Ovary (tissue), 9 donors: ENCODE results near the gene CENPP. TPM values are rescaled to one million over a fixed set of nuclear protein-coding genes. Genes with fewer than 3 reads are reported as not detected.
"Not testable (repeated sequence)": the region's sequence is repeated elsewhere in the genome, so short reads cannot be mapped to it uniquely, and the experiment has no call there.

Experiments
- DNase-seq, 5 donors: peaks; one replicate each; pipeline ENCODE4 v3.0.0-alpha.2; 2019 to 2020
- H3K27ac ChIP-seq, 2 donors: fragments of 200-600 bp; one replicate each; pipeline versions ENCODE4 v1.5.1 to v1.8.0; 2019 to 2022
- H3K27me3 ChIP-seq: fragments of 200-600 bp; one replicate; pipeline ENCODE4 v1.8.0; 2022
- H3K36me3 ChIP-seq: fragments of 200-600 bp; sonication (generic); one replicate; pipeline ENCODE4 v1.5.1; 2019
- H3K4me1 ChIP-seq: one replicate; pipeline ENCODE4 v1.8.1; 2013; ENCODE audit warnings: mild to moderate bottlenecking, moderate library complexity; ENCODE audit not compliant: insufficient read depth
- H3K4me3 ChIP-seq: fragments of 200-600 bp; sonication (generic); one replicate; pipeline ENCODE4 v1.5.1; 2017
- H3K9me3 ChIP-seq, 2 donors: fragments of 200-600 bp in 1 of 2; sonication (generic) in 1 of 2; one replicate each; pipeline versions ENCODE4 v1.5.1 to v1.8.1; 2013 to 2019; ENCODE audit warnings: mild to moderate bottlenecking in 1 of 2, moderate library complexity in 1 of 2
- CTCF ChIP-seq, 3 donors: fragments of 450-650 bp in 2 of 3; fragments of 200-600 bp in 1 of 3; IDR thresholded peaks; one replicate each; pipeline versions ENCODE4 v1.5.1 to v1.8.0; 2016 to 2022; ENCODE audit warnings: antibody characterized with exemption in 3 of 3, mild to moderate bottlenecking in 1 of 3
- EP300 ChIP-seq: sonication (generic); formaldehyde crosslinking; IDR thresholded peaks from one replicate; pipeline ENCODE4 v1.6.1; 2017; ENCODE audit warnings: antibody characterized with exemption
- POLR2A ChIP-seq: fragments of 450-650 bp; IDR thresholded peaks from one replicate; pipeline ENCODE4 v1.6.1; 2017; ENCODE audit warnings: antibody characterized with exemption, mild to moderate bottlenecking, moderate library complexity
- WGBS, 3 donors: extraction: QIAGEN DNeasy Blood & Tissue Kit in 1 of 3; methylation state at CpG; one replicate each; pipeline versions ENCODE4 v1.1.5 to v1.1.7; 2013 to 2017; 5-methylcytosine and 5-hydroxymethylcytosine counted together
- intact Hi-C, 4 donors: fragments of 100-400 bp; cut with DNase I; formaldehyde crosslinking; loops; one replicate each; pipeline versions ENCODE4 v1.11.0 to v1.15.1; 2022 to 2023
- polyA plus RNA-seq, 2 donors: library from polyadenylated mRNA; stranded (reverse); fragments of 200-250 nt in 1 of 2; fragments of 350-450 nt in 1 of 2; fragmentation: Illumina TruSeq in 1 of 2; extraction: RNeasy Lipid Tissue Mini Kit (QIAGEN cat#74804) in 1 of 2; gene quantifications; one replicate each; pipeline ENCODE4 v1.2.3, GENCODE V29; 2013 to 2014
- total RNA-seq, 7 donors: library from RNA; depleted of rRNA in 2 of 7; stranded (reverse); fragments of >200 nt in 2 of 7; fragmentation: NEBNext Ultra II Directional in 3 of 7; extraction: Animal tissue kit (Norgen Biotek cat#: 25700) in 3 of 7; gene quantifications; one replicate each; pipeline versions ENCODE4 v1.1.0 to v1.2.4, GENCODE V29; 2016 to 2023
- donor health status: DM: no; HTN: no; CAD: no; lungs with moderate emphysema.
- donor health status: DM: no; HTN: no; CAD: no.
- donor health status: Bipolar disorder and iron deficiency.
- donor health status: DM: yes; HTN: yes; CAD: no.
- donor health status: DM: no; HTN: no; CAD: no.
- donor health status: DM: yes; HTN: yes; CAD: no.

Gene CENPP
- total and polyA plus RNA-seq, 9 donors = 1.4 to 9.5 (median 5.8) TPM

GRCh38 chr9:92592537-92592936, 266.8 kb downstream of the CENPP start:
- no peak overlapping the region for H3K27ac ChIP-seq
- peaks cover 6% of the 10 kb centered on the region for H3K4me1 ChIP-seq
- WGBS, 3 donors = 90 to 96% (median 95%) methylated on average over 1 of the region's 1 CpG
- intact Hi-C loops = loop anchor here in 1 of 4 donors (10.0 kb wide), 1 partner anchor 58 kb away; the partner anchor contains the start of gene ECM2
- no peaks in the 10 kb centered on the region for H3K27me3 ChIP-seq
- H3K36me3 ChIP-seq = no peaks in the 10 kb centered on the region
- no peak for TF ChIP-seq EP300
- no peak for TF ChIP-seq CTCF (IDR thresholded peaks at IDR 0.05)
- TF ChIP-seq POLR2A = no peak
- H3K9me3 ChIP-seq = no peaks in the 10 kb centered on the region
- no peak overlapping the region for H3K4me3 ChIP-seq
- no peak for DNase-seq

GRCh38 chr9:92592946-92593861, 267.5 kb downstream of the CENPP start:
- Histone ChIP-seq H3K9me3 (no peaks in the 10 kb centered on the region), H3K27ac (no peak overlapping the region), H3K36me3 (no peaks in the 10 kb centered on the region), H3K4me3 (no peak overlapping the region), H3K4me1 (peaks cover 8% of the 10 kb centered on the region), H3K27me3 (no peaks in the 10 kb centered on the region)
- WGBS, 3 donors = 23 to 38% (median 25%) methylated on average over 7 of the region's 7 CpGs
- TF ChIP-seq POLR2A (no peak), EP300 (no peak), CTCF (IDR thresholded peaks at IDR 0.05) (no peak)
- intact Hi-C loops = loop anchor here in 1 of 4 donors (10.0 kb wide), 1 partner anchor 58 kb away; the partner anchor contains the start of gene ECM2
- DNase-seq = no peak

GRCh38 chr9:92595075-92595474, 269.3 kb downstream of the CENPP start:
- intact Hi-C loops = loop anchor here in 1 of 4 donors (10.0 kb wide), 1 partner anchor 60 kb away; the partner anchor contains the start of gene ECM2
- not testable (repeated sequence) for DNase-seq, H3K4me1 ChIP-seq

GRCh38 chr9:92595930-92596329, 270.2 kb downstream of the CENPP start:
- H3K4me1 ChIP-seq = peaks cover 16% of the 10 kb centered on the region

More at GRCh38 chr9:92595075-92595474, 269.3 kb downstream of the CENPP start:
- H3K4me3 ChIP-seq, H3K27ac ChIP-seq, H3K9me3 ChIP-seq, H3K27me3 ChIP-seq, H3K36me3 ChIP-seq: not testable (repeated sequence)
- WGBS, 3 donors = 96 to 100% (median 100%) methylated on average over 1 of the region's 1 CpG

More at GRCh38 chr9:92595930-92596329, 270.2 kb downstream of the CENPP start:
- intact Hi-C loops = loop anchor here in 1 of 4 donors (10.0 kb wide), 1 partner anchor 61 kb away; the partner anchor contains the start of gene ECM2
- Histone ChIP-seq H3K36me3 (no peaks in the 10 kb centered on the region), H3K27ac (no peak overlapping the region), H3K27me3 (no peaks in the 10 kb centered on the region), H3K4me3 (no peak overlapping the region), H3K9me3 (no peaks in the 10 kb centered on the region)
- 93 to 97% (median 97%) methylated on average over 1 of the region's 1 CpG for WGBS, 3 donors
- TF ChIP-seq POLR2A (no peak), EP300 (no peak), CTCF (IDR thresholded peaks at IDR 0.05) (no peak)
- no peak for DNase-seq
